PFSK-1 (cell line): ENCODE results near the gene ADGRA1.

Experiments used
- FOXP2 ChIP-seq: optimal IDR thresholded peaks from 2 replicates; pipeline ENCODE3; 2011; ENCODE audit warnings: borderline replicate concordance, control low read depth, inconsistent platforms; ENCODE audit not compliant: insufficient read depth; ENCODE audit errors: extremely low read length, extremely low read depth
- POLR2AphosphoS5 ChIP-seq: IDR thresholded peaks from 2 replicates; pipeline ENCODE4 v1.6.1; 2012; ENCODE audit warnings: low read depth, mild to moderate bottlenecking, control low read depth, low read length, moderate library complexity
- SIN3A ChIP-seq: IDR thresholded peaks from 2 replicates; pipeline ENCODE4 v1.6.1; 2012; ENCODE audit warnings: mild to moderate bottlenecking, low read length, moderate library complexity, borderline replicate concordance; ENCODE audit not compliant: insufficient read depth
- TAF1 ChIP-seq: IDR thresholded peaks from 2 replicates; pipeline ENCODE4 v1.6.1; 2012; ENCODE audit warnings: low read length, control low read depth, borderline replicate concordance; ENCODE audit not compliant: insufficient read depth
- TF ChIP-seq, protein P1 (sequence below), 2 experiments: IDR thresholded peaks; 2 replicates each; pipeline versions ENCODE4 v1.6.1 to v1.8.0; 2011 to 2012; ENCODE audit warnings: low read depth in 2 of 2, low read length in 2 of 2, control low read depth in 1 of 2, inconsistent platforms in 1 of 2, mild to moderate bottlenecking in 1 of 2, moderate library complexity in 1 of 2; ENCODE audit not compliant: insufficient read depth in 1 of 2

ADGRA1 gene

DNA sequence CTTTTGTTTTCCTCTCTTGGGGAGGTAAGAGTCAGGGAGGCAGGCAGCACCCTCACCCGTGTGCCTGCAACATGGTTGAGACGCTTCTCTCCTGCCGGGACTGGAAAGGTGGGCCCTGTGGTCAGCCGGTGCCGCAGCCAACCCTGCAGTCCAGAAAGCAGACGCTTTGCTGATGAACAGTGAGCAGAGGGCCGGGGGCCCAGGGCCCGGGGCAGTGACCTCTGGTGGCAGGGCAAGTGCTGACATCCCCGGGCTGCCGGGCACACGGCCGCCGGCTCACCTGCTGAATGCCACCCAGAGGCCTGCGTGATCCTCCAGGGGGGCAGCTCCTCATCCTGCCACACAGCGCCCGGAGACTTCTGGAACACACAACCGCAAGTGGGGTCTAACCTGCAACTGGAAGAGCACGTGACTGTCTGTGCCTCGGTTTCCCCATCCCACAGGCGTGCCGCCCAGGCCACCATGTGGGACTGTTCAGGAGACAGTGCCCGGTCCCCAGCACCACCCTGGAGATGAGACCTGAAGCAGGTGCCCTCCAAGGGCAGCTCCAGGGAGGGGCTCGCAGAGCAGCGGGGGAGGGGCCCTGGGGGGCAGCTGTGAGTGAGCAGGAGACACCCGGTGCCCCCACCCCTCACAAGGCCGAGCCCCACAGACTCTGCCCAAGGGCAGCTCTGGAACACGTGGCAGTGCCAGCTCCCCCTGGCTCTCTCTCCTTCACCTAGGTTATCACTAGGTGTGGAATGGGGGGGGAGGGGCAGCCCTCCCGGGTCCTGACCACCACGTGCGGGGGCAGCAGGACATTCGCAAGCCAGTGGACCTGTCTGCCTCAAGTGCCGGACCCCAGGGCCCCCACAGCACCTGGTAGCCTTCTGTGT is 2.2 kb upstream of the ADGRA1 start:
- TF ChIP-seq POLR2AphosphoS5 (no peak), TAF1 (no peak), FOXP2 (no peak), SIN3A (no peak)
- TF ChIP-seq, protein P1, sequence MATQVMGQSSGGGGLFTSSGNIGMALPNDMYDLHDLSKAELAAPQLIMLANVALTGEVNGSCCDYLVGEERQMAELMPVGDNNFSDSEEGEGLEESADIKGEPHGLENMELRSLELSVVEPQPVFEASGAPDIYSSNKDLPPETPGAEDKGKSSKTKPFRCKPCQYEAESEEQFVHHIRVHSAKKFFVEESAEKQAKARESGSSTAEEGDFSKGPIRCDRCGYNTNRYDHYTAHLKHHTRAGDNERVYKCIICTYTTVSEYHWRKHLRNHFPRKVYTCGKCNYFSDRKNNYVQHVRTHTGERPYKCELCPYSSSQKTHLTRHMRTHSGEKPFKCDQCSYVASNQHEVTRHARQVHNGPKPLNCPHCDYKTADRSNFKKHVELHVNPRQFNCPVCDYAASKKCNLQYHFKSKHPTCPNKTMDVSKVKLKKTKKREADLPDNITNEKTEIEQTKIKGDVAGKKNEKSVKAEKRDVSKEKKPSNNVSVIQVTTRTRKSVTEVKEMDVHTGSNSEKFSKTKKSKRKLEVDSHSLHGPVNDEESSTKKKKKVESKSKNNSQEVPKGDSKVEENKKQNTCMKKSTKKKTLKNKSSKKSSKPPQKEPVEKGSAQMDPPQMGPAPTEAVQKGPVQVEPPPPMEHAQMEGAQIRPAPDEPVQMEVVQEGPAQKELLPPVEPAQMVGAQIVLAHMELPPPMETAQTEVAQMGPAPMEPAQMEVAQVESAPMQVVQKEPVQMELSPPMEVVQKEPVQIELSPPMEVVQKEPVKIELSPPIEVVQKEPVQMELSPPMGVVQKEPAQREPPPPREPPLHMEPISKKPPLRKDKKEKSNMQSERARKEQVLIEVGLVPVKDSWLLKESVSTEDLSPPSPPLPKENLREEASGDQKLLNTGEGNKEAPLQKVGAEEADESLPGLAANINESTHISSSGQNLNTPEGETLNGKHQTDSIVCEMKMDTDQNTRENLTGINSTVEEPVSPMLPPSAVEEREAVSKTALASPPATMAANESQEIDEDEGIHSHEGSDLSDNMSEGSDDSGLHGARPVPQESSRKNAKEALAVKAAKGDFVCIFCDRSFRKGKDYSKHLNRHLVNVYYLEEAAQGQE (IDR thresholded peaks at IDR 0.05; ENCODE audit: insufficient read depth in 1 of 2, low read depth in 2 of 2, low read length in 2 of 2) = no peak

DNA sequence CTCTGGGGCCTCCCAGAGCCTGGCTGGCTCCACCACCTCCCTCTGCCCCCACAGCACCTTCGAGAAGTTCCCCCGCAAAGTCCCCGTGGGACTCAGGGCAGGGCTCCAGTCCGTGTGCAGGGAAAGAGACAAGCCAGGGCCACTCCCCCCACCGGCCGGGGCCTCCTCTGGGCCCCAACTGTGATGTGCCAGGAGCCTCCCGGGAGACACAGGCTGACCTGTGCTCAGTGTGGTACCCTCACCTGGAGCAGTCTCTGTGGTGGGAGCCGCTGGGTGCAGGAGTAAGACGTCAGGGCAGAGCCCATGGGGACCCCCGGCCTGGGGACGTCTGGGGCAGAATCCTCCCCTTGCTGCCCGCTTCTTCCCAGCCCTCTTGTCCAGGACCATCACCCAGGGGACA is 1.5 kb upstream of the ADGRA1 start:
- TF ChIP-seq SIN3A (no peak), FOXP2 (no peak)
- TF ChIP-seq, protein P1 (IDR thresholded peaks at IDR 0.05; ENCODE audit: insufficient read depth in 1 of 2, low read depth in 2 of 2, low read length in 2 of 2) = no peak

DNA sequence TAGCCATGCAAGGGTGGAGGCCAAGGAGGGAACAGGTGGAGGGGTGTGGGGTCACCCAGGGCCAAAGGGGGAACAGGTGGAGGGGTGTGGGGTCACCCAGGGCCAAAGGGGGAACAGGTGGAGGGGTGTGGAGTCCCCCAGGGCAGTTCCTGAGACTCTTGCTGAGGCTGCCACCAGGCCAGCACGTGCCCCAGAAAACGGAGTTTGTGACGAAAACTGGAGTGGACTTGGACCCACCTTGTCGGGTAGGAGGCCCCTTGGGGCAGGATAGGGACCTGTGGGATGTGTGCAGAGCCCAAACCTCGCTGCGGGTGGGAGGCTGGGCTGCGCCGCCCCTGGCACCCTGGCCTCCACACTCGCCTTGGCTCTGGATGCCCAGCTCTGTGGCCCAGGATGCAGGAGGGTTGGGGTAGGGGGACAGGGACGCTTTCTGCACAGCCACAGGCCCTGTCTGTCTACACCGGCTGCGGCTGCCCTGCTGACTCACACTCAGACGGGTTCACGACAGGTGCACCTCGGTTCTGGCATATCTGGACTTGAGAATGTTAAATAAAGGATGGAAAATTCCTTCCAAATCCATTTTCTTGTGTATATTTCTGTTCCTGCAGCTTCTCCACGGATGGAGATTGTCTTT is 562 bp upstream of the ADGRA1 start:
- TF ChIP-seq FOXP2 = no peak
- no peak for TF ChIP-seq POLR2AphosphoS5
- no peak for TF ChIP-seq SIN3A
- TF ChIP-seq TAF1 = no peak
- TF ChIP-seq, protein P1 (IDR thresholded peaks at IDR 0.05; ENCODE audit: insufficient read depth in 1 of 2, low read depth in 2 of 2, low read length in 2 of 2) = no peak

DNA sequence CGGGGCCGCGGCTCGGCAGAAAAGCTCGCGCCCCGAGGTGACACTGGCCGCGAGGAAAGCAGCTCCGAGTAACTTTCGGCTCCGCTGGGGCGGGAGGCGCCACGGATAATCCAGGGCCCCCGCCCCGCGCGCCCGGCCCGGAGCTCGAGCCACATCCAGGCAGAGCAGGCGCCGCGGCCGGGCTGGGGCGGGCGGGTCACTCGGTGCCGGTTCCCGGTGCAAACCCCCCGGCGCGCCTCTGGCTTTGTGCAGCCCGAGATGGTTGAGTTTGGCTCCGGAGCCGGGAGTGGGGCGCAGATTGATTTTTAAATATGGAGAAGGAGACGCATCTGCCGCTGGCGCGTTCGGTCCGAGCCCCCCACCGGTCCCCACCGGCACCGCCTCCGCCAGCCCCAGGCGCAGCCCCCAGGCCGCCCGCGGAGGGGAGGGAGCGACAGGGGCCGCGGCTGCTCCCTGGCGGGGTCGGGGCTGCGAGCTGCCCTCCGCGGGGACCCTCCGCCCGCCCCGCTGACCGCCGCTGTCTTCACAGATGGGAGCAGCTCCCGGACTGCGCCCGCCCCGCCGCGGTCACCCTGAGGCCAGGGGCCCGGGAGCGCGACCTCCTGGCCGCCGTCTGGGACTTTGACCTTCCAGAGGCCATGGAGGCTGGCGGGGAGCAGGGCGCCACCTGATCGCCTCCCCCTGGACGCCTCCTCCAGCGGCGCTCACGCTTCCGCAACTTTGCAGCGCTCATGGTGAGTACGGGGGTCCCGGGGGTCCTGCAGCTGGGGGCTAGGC is 643 bp downstream of the ADGRA1 start:
- no peak for TF ChIP-seq POLR2AphosphoS5
- TF ChIP-seq, protein P1 (IDR thresholded peaks at IDR 0.05; ENCODE audit: insufficient read depth in 1 of 2, low read depth in 2 of 2, low read length in 2 of 2) = no peak
- TF ChIP-seq FOXP2 = no peak
- TF ChIP-seq SIN3A = no peak
- no peak for TF ChIP-seq TAF1
